B cell (primary cell): Measurements from ENCODE around the gene GRIA3. TPM values are rescaled to one million over a fixed set of nuclear protein-coding genes. Genes with fewer than 3 reads are reported as not detected.

Source experiments
- ATAC-seq: fragments of 200-7000 bp; cut with Tn5 transposase; one replicate; pipeline ENCODE4 v1.10.0; 2021; ENCODE audit warnings: low read depth, mild to moderate bottlenecking, moderate number of reproducible peaks, moderate library complexity
- CTCF ChIA-PET: fragments of 350-600 bp; sonication (Branson Sonifier 250); formaldehyde crosslinking; loops from one replicate; lab custom pipeline; 2021; ENCODE audit warnings: antibody characterized with exemption, inconsistent platforms; lab: Charles Lee
- POLR2A ChIA-PET: fragments of 350-600 bp; sonication (Branson Sonifier 250); formaldehyde crosslinking; loops from one replicate; lab custom pipeline; 2021; ENCODE audit warnings: antibody characterized with exemption; lab: Charles Lee
- DNase-seq: peaks from one replicate; pipeline ENCODE4 v3.0.0; 2013
- H2AFZ ChIP-seq: 2 replicates; pipeline ENCODE4 v1.6.1; 2012; ENCODE audit warnings: mild to moderate bottlenecking, low read depth, low read length; ENCODE audit not compliant: insufficient read depth, poor library complexity, severe bottlenecking
- H3K27ac ChIP-seq, 2 donors: 1 replicate in 1 of 2; 2 replicates in 1 of 2; pipeline ENCODE4 v1.5.1; 2012 to 2013; ENCODE audit warnings: low read length in 2 of 2, mild to moderate bottlenecking in 2 of 2, moderate library complexity in 1 of 2
- H3K27me3 ChIP-seq, 4 experiments: fragments of 200-600 bp in 1 of 4; sonication (generic) in 1 of 4; replicated peaks in 1 of 4; 1 replicate in 2 of 4; 2 replicates in 2 of 4; pipeline versions ENCODE4 v1.6.1 to v1.7.0; 2013 to 2016; ENCODE audit warnings: low read length in 3 of 4, mild to moderate bottlenecking in 2 of 4, mixed read lengths in 1 of 4, moderate library complexity in 1 of 4; ENCODE audit not compliant: insufficient read depth in 4 of 4, control insufficient read depth in 3 of 4; ENCODE audit errors: control extremely low read depth in 1 of 4
- H3K36me3 ChIP-seq, 2 experiments: replicated peaks in 1 of 2; 1 replicate in 1 of 2; 2 replicates in 1 of 2; pipeline versions ENCODE4 v1.6.1 to v1.7.1; 2013; ENCODE audit warnings: low read length in 1 of 2; ENCODE audit not compliant: insufficient read depth in 2 of 2, control insufficient read depth in 1 of 2; ENCODE audit errors: control extremely low read depth in 1 of 2, extremely low read depth in 1 of 2
- H3K4me1 ChIP-seq, 2 donors: fragments of 200-600 bp in 1 of 2; sonication (generic) in 1 of 2; 1 replicate in 1 of 2; 2 replicates in 1 of 2; pipeline versions ENCODE4 v1.5.1 to v1.6.1; 2013 to 2017; ENCODE audit warnings: low read length in 2 of 2; ENCODE audit not compliant: control insufficient read depth in 2 of 2, insufficient read depth in 2 of 2
- H3K4me2 ChIP-seq: replicated peaks from 2 replicates; pipeline ENCODE3; 2012; ENCODE audit warnings: mild to moderate bottlenecking, low read depth, low read length; ENCODE audit not compliant: poor library complexity, severe bottlenecking
- H3K4me3 ChIP-seq, 5 experiments: fragments of 200-600 bp in 1 of 5; sonication (generic) in 1 of 5; 1 replicate in 3 of 5; 2 replicates in 2 of 5; pipeline versions ENCODE4 v1.5.1 to v1.7.0; 2011 to 2016; ENCODE audit warnings: low read length in 4 of 5, mild to moderate bottlenecking in 4 of 5, low read depth in 2 of 5, control low read depth in 1 of 5, moderate library complexity in 1 of 5; ENCODE audit not compliant: insufficient read depth in 1 of 5; ENCODE audit errors: control extremely low read depth in 1 of 5, extremely low read depth in 1 of 5
- H3K79me2 ChIP-seq: fragments of 200-600 bp; sonication (generic); one replicate; pipeline ENCODE4 v1.6.0; 2016; ENCODE audit warnings: low read length; ENCODE audit not compliant: control insufficient read depth, insufficient read depth
- H3K9ac ChIP-seq: fragments of 200-600 bp; sonication (generic); 2 replicates; pipeline ENCODE4 v1.6.1; 2017; ENCODE audit warnings: mild to moderate bottlenecking, low read length, moderate library complexity
- H3K9me3 ChIP-seq, 3 donors: one replicate each; pipeline versions ENCODE4 v1.6.1 to v1.7.1; 2013; ENCODE audit warnings: low read length in 2 of 3; ENCODE audit not compliant: control insufficient read depth in 2 of 3, insufficient read depth in 1 of 3; ENCODE audit errors: control extremely low read depth in 1 of 3
- H4K20me1 ChIP-seq: 2 replicates; pipeline ENCODE4 v1.6.0; 2012; ENCODE audit warnings: mild to moderate bottlenecking, low read length; ENCODE audit not compliant: insufficient read depth, control insufficient read depth, poor library complexity, severe bottlenecking
- H3K27ac Mint-ChIP-seq: one replicate; pipeline ENCODE4 v1.8.0; 2021; ENCODE audit warnings: mixed read lengths
- H3K27me3 Mint-ChIP-seq: one replicate; pipeline ENCODE4 v1.8.0; 2021; ENCODE audit warnings: mixed read lengths
- H3K4me1 Mint-ChIP-seq: one replicate; pipeline ENCODE4 v1.8.0; 2021; ENCODE audit warnings: mixed read lengths
- H3K4me3 Mint-ChIP-seq: one replicate; pipeline ENCODE4 v1.8.0; 2021; ENCODE audit warnings: mixed read lengths
- H3K9me3 Mint-ChIP-seq: one replicate; pipeline ENCODE4 v1.8.0; 2022; ENCODE audit warnings: mixed read lengths; ENCODE audit not compliant: insufficient read depth
- EZH2 ChIP-seq: IDR thresholded peaks from 2 replicates; pipeline ENCODE4 v1.6.1; 2012; ENCODE audit warnings: borderline replicate concordance, low read depth, mild to moderate bottlenecking, moderate library complexity, low read length; ENCODE audit not compliant: insufficient read depth, poor library complexity, severe bottlenecking
- WGBS: methylation state at CpG from one replicate; pipeline ENCODE4 v1.1.5; 2013; ENCODE audit warnings: missing lambda C conversion rate; ENCODE audit not compliant: insufficient coverage; 5-methylcytosine and 5-hydroxymethylcytosine counted together
- intact Hi-C: fragments of 100-400 bp; cut with micrococcal nuclease; formaldehyde crosslinking; loops from one replicate; pipeline ENCODE4 v1.10.0; 2022
- polyA plus RNA-seq: library from polyadenylated mRNA; depleted of rRNA; stranded (reverse); fragments of >200 nt; gene quantifications from 2 replicates; pipeline ENCODE4 v1.2.3, GENCODE V29; 2012
- total RNA-seq, 2 donors: library from RNA; stranded (reverse); fragments of 120-200 nt in 1 of 2; gene quantifications; 1 replicate in 1 of 2; 2 replicates in 1 of 2; pipeline versions ENCODE4 v1.2.3 to v1.2.4, GENCODE V29; 2013 to 2022
- TF ChIP-seq, protein P1 (sequence below): fragments of 200-600 bp; IDR thresholded peaks from one replicate; pipeline ENCODE4 v1.8.0; 2022; ENCODE audit warnings: antibody characterized with exemption, mild to moderate bottlenecking

Gene GRIA3
- total and polyA plus RNA-seq, 2 donors (not counting 1 experiment from before 2014, with no cell fraction given): not detected

DNA sequence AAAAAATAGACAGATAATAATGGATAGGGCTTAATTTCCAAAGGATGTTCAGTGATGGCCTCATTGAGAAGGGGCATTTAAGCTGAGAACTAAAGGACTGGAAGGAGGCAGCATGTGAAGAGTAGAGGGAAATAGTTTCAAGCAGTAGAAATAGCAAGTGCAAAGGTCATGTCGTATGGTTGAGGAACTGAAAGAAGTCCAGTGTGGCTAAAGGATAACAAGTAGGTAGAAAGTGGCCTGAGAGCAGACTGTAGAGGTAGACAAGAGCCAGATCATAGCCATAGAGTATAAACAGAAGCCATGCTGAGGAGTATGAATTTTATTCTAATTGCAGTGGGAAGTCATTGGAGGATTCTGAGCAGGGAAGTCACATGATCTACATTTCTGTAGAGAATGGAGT, 72.3 kb downstream of the GRIA3 start:
- Histone ChIP-seq H3K4me2 (no peak overlapping the region), H3K4me3 (no peak overlapping the region), H3K9me3 (no peaks in the 10 kb centered on the region), H3K79me2 (no peaks in the 10 kb centered on the region), H3K4me1 (no peaks in the 10 kb centered on the region), H3K36me3 (no peaks in the 10 kb centered on the region), H3K27me3 (no peaks in the 10 kb centered on the region), H4K20me1 (no peaks in the 10 kb centered on the region), H2AFZ (no peak overlapping the region), H3K9ac (no peak overlapping the region), H3K27ac (no peak overlapping the region)
- CTCF ChIA-PET: no interaction called here
- 75% methylated on average over 1 of the region's 1 CpG for WGBS
- H3K4me3 Mint-ChIP-seq: no peak overlapping the region
- POLR2A ChIA-PET: no interaction called here
- peaks cover 4% of the 10 kb centered on the region for H3K9me3 Mint-ChIP-seq
- H3K4me1 Mint-ChIP-seq: no peaks in the 10 kb centered on the region
- ATAC-seq (no peak), DNase-seq (no peak)
- intact Hi-C loops: no loop called here
- TF ChIP-seq, protein P1, sequence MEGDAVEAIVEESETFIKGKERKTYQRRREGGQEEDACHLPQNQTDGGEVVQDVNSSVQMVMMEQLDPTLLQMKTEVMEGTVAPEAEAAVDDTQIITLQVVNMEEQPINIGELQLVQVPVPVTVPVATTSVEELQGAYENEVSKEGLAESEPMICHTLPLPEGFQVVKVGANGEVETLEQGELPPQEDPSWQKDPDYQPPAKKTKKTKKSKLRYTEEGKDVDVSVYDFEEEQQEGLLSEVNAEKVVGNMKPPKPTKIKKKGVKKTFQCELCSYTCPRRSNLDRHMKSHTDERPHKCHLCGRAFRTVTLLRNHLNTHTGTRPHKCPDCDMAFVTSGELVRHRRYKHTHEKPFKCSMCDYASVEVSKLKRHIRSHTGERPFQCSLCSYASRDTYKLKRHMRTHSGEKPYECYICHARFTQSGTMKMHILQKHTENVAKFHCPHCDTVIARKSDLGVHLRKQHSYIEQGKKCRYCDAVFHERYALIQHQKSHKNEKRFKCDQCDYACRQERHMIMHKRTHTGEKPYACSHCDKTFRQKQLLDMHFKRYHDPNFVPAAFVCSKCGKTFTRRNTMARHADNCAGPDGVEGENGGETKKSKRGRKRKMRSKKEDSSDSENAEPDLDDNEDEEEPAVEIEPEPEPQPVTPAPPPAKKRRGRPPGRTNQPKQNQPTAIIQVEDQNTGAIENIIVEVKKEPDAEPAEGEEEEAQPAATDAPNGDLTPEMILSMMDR: no peak
- no peak for TF ChIP-seq EZH2
- no peak overlapping the region for H3K27ac Mint-ChIP-seq
- H3K27me3 Mint-ChIP-seq: no peaks in the 10 kb centered on the region

GRCh38 chrX:123260920-123261418, 76.9 kb downstream of the GRIA3 start:
- TF ChIP-seq, protein P1: no peak
- no peak for TF ChIP-seq EZH2
- H3K4me1 Mint-ChIP-seq: no peaks in the 10 kb centered on the region
- no peak overlapping the region for H3K9ac ChIP-seq
- H3K27ac ChIP-seq: no peak overlapping the region
- H3K27ac Mint-ChIP-seq: no peak overlapping the region
- no peak overlapping the region for H3K4me3 ChIP-seq
- DNase-seq (no peak), ATAC-seq (no peak)
- no CpG with 5 or more reads among the region's 5 CpGs for WGBS
- H2AFZ ChIP-seq: no peak overlapping the region
- H3K79me2 ChIP-seq: no peaks in the 10 kb centered on the region
- intact Hi-C loops: no loop called here
- H3K4me1 ChIP-seq: no peaks in the 10 kb centered on the region
- no peaks in the 10 kb centered on the region for H3K36me3 ChIP-seq
- H3K4me2 ChIP-seq: no peak overlapping the region
- H3K9me3 Mint-ChIP-seq: peaks cover under 1% of the 10 kb centered on the region
- no peaks in the 10 kb centered on the region for H3K27me3 Mint-ChIP-seq
- CTCF ChIA-PET: no interaction called here
- no peaks in the 10 kb centered on the region for H3K27me3 ChIP-seq
- H3K4me3 Mint-ChIP-seq: no peak overlapping the region
- H4K20me1 ChIP-seq: no peaks in the 10 kb centered on the region
- no peaks in the 10 kb centered on the region for H3K9me3 ChIP-seq
- POLR2A ChIA-PET: no interaction called here
